Osteoblast (primary cell): Measurements from ENCODE around the gene DENND1B. TPM values are rescaled to one million over a fixed set of nuclear protein-coding genes. Genes with fewer than 3 reads are reported as not detected.
A peak's percentile ranks its signal among the peaks of the same experiment; 100 is the strongest.

Experiments
- DNase-seq: peaks from one replicate; pipeline ENCODE4 v3.0.0; 2011; ENCODE audit warnings: low spot score, mixed read lengths; ENCODE audit not compliant: insufficient read length; ENCODE audit errors: missing footprints
- H2AFZ ChIP-seq: 2 replicates; pipeline ENCODE4 v1.6.0; 2011; ENCODE audit warnings: mild to moderate bottlenecking, low read length
- H3K27ac ChIP-seq: 2 replicates; pipeline ENCODE4 v1.5.1; 2011; ENCODE audit warnings: mild to moderate bottlenecking, low read depth, low read length, moderate library complexity
- H3K27me3 ChIP-seq: 2 replicates; pipeline ENCODE4 v1.6.0; 2012; ENCODE audit warnings: mild to moderate bottlenecking, control low read depth, inconsistent platforms, low read length, moderate library complexity; ENCODE audit not compliant: insufficient read depth
- H3K36me3 ChIP-seq: 2 replicates; pipeline ENCODE4 v1.5.1; 2011; ENCODE audit warnings: mild to moderate bottlenecking, low read length, control low read depth, moderate library complexity; ENCODE audit not compliant: insufficient read depth
- H3K4me1 ChIP-seq: 2 replicates; pipeline ENCODE4 v1.5.1; 2011; ENCODE audit warnings: mild to moderate bottlenecking, low read length, control low read depth, moderate library complexity; ENCODE audit not compliant: insufficient read depth
- H3K4me2 ChIP-seq: 2 replicates; pipeline ENCODE4 v1.6.0; 2011; ENCODE audit warnings: mild to moderate bottlenecking, low read length; ENCODE audit not compliant: insufficient read depth
- H3K4me3 ChIP-seq: fragments of 200-600 bp; sonication (generic); 3 replicates; pipeline ENCODE4 v1.5.1; 2012; ENCODE audit warnings: mild to moderate bottlenecking, low read length, inconsistent platforms; ENCODE audit not compliant: insufficient read depth
- H3K79me2 ChIP-seq: 2 replicates; pipeline ENCODE4 v1.6.0; 2012; ENCODE audit warnings: mild to moderate bottlenecking, low read length, control low read depth, inconsistent platforms; ENCODE audit not compliant: insufficient read depth
- H3K9me3 ChIP-seq: 2 replicates; pipeline ENCODE4 v1.5.1; 2011; ENCODE audit warnings: low read depth, low read length, control low read depth
- H4K20me1 ChIP-seq: 2 replicates; pipeline ENCODE4 v1.6.0; 2012; ENCODE audit warnings: mild to moderate bottlenecking, low read length, control low read depth; ENCODE audit not compliant: insufficient read depth
- CTCF ChIP-seq: IDR thresholded peaks from 2 replicates; pipeline ENCODE4 v1.5.1; 2011; ENCODE audit warnings: mild to moderate bottlenecking, low read depth, low read length, moderate library complexity; ENCODE audit errors: extremely low read depth
- total RNA-seq: library from RNA; depleted of rRNA; stranded (reverse); fragments of >200 nt; gene quantifications from 2 replicates; pipeline ENCODE4 v1.2.3, GENCODE V29; 2012

The DENND1B gene
- total RNA-seq, 1 donor = 22.4 TPM

GRCh38 chr1:197541411-197541810 is 233.9 kb downstream of the DENND1B start:
- no peak overlapping the region for H2AFZ ChIP-seq
- no peaks in the 10 kb centered on the region for H3K27me3 ChIP-seq
- H3K9me3 ChIP-seq = no peaks in the 10 kb centered on the region
- no peaks in the 10 kb centered on the region for H4K20me1 ChIP-seq
- TF ChIP-seq CTCF = no peak
- no peaks in the 10 kb centered on the region for H3K4me1 ChIP-seq
- DNase-seq = no peak
- no peak overlapping the region for H3K27ac ChIP-seq
- no peak overlapping the region for H3K4me2 ChIP-seq
- no peaks in the 10 kb centered on the region for H3K36me3 ChIP-seq
- no peaks in the 10 kb centered on the region for H3K79me2 ChIP-seq
- H3K4me3 ChIP-seq = no peak overlapping the region

DNA sequence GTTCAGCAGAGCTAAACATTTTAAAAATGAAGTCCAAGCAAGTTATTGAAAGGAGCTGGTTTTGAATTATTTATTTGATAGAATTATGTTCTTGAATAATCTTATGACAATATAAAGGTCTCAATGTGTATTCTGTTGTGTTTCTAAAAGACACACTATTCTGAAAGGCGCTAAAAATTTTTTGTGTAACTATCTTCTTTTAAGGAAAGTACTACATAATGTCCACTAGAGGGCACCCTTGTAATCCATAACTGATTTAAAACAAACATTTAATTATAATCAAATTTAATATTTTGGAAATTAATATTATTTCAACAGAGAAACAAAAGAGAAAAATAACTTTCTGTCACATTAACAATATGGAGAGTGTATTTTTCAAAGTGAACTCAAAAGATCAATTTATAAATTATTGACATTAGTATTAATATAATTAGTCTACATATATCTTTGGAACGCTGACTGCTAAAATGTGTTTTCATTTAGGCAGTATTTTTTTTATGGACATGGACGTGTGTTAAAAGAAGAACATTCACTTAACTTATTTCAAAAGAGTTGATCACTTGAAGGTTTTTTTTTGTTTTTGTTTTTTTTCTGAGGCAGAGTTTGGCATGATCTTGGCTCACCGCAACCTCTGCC is 248.4 kb downstream of the DENND1B start:
- Histone ChIP-seq H2AFZ (no peak overlapping the region), H3K27ac (no peak overlapping the region)

DNA sequence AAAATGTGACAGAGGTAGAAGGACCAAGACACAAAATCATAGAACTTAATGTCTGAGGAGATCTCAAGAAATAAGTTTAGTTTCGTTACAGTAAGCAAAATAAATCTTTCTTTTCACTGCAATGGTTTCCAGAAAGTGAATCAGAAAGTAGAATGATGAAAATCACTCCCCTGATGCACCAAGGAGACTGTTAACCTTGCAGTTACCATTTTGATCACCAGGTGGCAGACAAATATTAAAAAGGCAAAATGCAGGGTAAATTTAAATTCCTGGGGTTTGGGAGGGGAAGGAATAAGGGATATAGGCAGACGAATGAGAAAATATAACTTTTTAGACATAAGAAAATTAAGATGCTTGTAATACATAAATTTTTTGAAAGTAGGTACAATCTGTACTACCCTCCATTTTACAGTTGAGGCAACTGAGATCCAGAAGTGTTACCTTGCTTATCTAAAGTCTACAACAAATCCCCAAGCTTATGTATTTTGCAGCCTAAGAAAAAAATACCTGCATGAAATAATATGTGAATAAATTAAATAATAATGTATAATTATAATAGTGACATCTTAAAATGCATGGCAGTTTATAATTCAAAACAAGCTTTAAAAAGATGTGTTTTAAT is 254.1 kb downstream of the DENND1B start:
- peak; percentile 56 for DNase-seq
- no peaks in the 10 kb centered on the region for H3K79me2 ChIP-seq
- no peaks in the 10 kb centered on the region for H3K9me3 ChIP-seq
- H2AFZ ChIP-seq = no peak overlapping the region
- H3K36me3 ChIP-seq = no peaks in the 10 kb centered on the region
- no peaks in the 10 kb centered on the region for H3K27me3 ChIP-seq
- H3K27ac ChIP-seq = no peak overlapping the region
- H3K4me2 ChIP-seq = no peak overlapping the region
- no peak overlapping the region for H3K4me3 ChIP-seq
- H3K4me1 ChIP-seq = no peaks in the 10 kb centered on the region
- no peaks in the 10 kb centered on the region for H4K20me1 ChIP-seq
- peak; percentile 67 for TF ChIP-seq CTCF

More for the DNA sequence above, 248.4 kb downstream of the DENND1B start:
- no peaks in the 10 kb centered on the region for H3K27me3 ChIP-seq
- H3K79me2 ChIP-seq = no peaks in the 10 kb centered on the region
- no peak overlapping the region for H3K4me3 ChIP-seq
- H3K4me1 ChIP-seq = no peaks in the 10 kb centered on the region
- H3K9me3 ChIP-seq = no peaks in the 10 kb centered on the region
- no peaks in the 10 kb centered on the region for H4K20me1 ChIP-seq
- no peak for DNase-seq
- no peak overlapping the region for H3K4me2 ChIP-seq
- H3K36me3 ChIP-seq = no peaks in the 10 kb centered on the region
- TF ChIP-seq CTCF = peak; percentile 67

DNA sequence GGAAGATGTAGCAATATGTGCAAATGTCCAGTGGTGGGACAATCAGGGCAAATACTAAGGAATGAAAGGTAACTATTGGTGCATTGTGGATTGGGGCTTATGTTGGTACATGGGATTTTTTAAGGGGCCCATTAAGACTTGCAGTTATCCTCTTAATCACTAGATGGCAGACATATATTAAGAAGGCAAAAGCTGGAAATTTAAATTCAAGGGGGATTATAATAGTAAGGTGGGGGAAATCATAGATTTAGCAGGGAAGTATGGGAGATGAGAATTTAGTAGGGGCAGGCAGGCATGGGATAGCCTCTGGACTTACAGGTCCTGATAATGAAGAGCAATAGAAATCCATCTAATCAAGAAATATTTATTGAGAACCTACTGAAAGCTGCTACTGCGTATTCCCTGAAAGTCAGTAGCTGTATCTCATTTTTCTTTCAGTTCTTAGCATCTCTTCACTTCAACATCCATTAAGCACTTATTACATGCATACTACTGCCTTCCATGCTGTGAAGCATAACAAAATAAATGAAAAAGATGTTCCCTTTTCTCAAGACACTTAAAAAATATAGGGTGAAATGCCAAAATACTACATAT is 255.4 kb downstream of the DENND1B start:
- H3K4me3 ChIP-seq = no peak overlapping the region

More for the DNA sequence above, 255.4 kb downstream of the DENND1B start:
- Histone ChIP-seq H3K36me3 (no peaks in the 10 kb centered on the region), H4K20me1 (no peaks in the 10 kb centered on the region), H3K9me3 (no peaks in the 10 kb centered on the region), H2AFZ (no peak overlapping the region), H3K4me1 (no peaks in the 10 kb centered on the region), H3K27me3 (no peaks in the 10 kb centered on the region), H3K79me2 (no peaks in the 10 kb centered on the region), H3K4me2 (no peak overlapping the region), H3K27ac (no peak overlapping the region)
- TF ChIP-seq CTCF = peak; percentile 50
- DNase-seq = no peak
